ENCODE measurements around the gene TRIM54. TPM values are rescaled to one million over a fixed set of nuclear protein-coding genes. Genes with fewer than 3 reads are reported as not detected.
A peak's percentile ranks its signal among the peaks of the same experiment; 100 is the strongest.

The TRIM54 gene
- total and polyA plus RNA-seq, 4 experiments from 2014 or later, result 0.17 TPM; not detected in 3

GRCh38 chr2:27240406-27240805, 41.8 kb upstream of the TRIM54 start:
- no peak overlapping the region for H3K4me3 Mint-ChIP-seq
- intact Hi-C loops (cut with micrococcal nuclease), result no loop called here
- POLR2A ChIA-PET (ENCODE audit: partially characterized antibody), result no interaction called here
- peaks cover 9% of the 10 kb centered on the region for H3K4me1 ChIP-seq (ENCODE audit: insufficient read depth, low read length)
- peaks cover 41 to 81% of the 10 kb centered on the region in 2 donors for H3K36me3 Mint-ChIP-seq
- H3K9me3 ChIP-seq (ENCODE audit: control insufficient read depth in 1 of 2, low read length in 2 of 2), result no peaks in the 10 kb centered on the region
- CTCF ChIA-PET (ENCODE audit: partially characterized antibody), result no interaction called here
- no peak overlapping the region for H3K27ac ChIP-seq (ENCODE audit: low read depth, low read length)
- no peaks in the 10 kb centered on the region for H3K27me3 ChIP-seq (ENCODE audit: insufficient read depth, low read length)
- no peaks in the 10 kb centered on the region for H3K27me3 Mint-ChIP-seq
- peaks cover 0 to 2% (median 0%) of the 10 kb centered on the region in 8 donors for H3K9me3 Mint-ChIP-seq
- peaks cover 70% of the 10 kb centered on the region for H3K36me3 ChIP-seq (ENCODE audit: insufficient read depth, low read length)
- H3K27ac Mint-ChIP-seq, result peak overlapping the region in 2 of 7 donors; percentile 35 to 42
- peaks cover 0 to 19% (median 7%) of the 10 kb centered on the region in 4 donors for H3K4me1 Mint-ChIP-seq
- no peak for DNase-seq
- H3K4me3 ChIP-seq (ENCODE audit: low read length in 2 of 2), result no peak overlapping the region

GRCh38 chr2:27241761-27242613, 40.2 kb upstream of the TRIM54 start:
- POLR2A ChIA-PET (ENCODE audit: partially characterized antibody), result no interaction called here
- no peak for DNase-seq
- Histone ChIP-seq H3K9me3 (ENCODE audit: control insufficient read depth in 1 of 2, low read length in 2 of 2) (no peaks in the 10 kb centered on the region), H3K4me3 (ENCODE audit: low read length in 2 of 2) (no peak overlapping the region), H3K4me1 (ENCODE audit: insufficient read depth, low read length) (peaks cover 9% of the 10 kb centered on the region), H3K27me3 (ENCODE audit: insufficient read depth, low read length) (no peaks in the 10 kb centered on the region), H3K27ac (ENCODE audit: low read depth, low read length) (no peak overlapping the region), H3K36me3 (ENCODE audit: insufficient read depth, low read length) (peaks cover 56% of the 10 kb centered on the region)
- H3K27ac Mint-ChIP-seq, result peak overlapping the region in 4 of 7 donors; percentile 8 to 81 (median 43)
- peaks cover 0 to 2% (median 0%) of the 10 kb centered on the region in 8 donors for H3K9me3 Mint-ChIP-seq
- peaks cover 33 to 67% of the 10 kb centered on the region in 2 donors for H3K36me3 Mint-ChIP-seq
- CTCF ChIA-PET (ENCODE audit: partially characterized antibody), result interaction anchor here (1.1 to 1.3 kb wide), 3 partner anchors 10 to 61 kb away, joined by 3 to 4 read pairs (median 4); no protein-coding TSS in a partner anchor
- H3K27me3 Mint-ChIP-seq, result no peaks in the 10 kb centered on the region
- intact Hi-C loops (cut with micrococcal nuclease), result no loop called here
- peak overlapping the region in 1 of 8 donors; percentile 16 for H3K4me3 Mint-ChIP-seq
- H3K4me1 Mint-ChIP-seq, result peaks cover 0 to 19% (median 7%) of the 10 kb centered on the region in 4 donors

GRCh38 chr2:27242614-27242951, 39.6 kb upstream of the TRIM54 start:
- Histone ChIP-seq H3K27ac (ENCODE audit: low read depth, low read length) (no peak overlapping the region), H3K4me3 (ENCODE audit: low read length in 2 of 2) (no peak overlapping the region), H3K9me3 (ENCODE audit: control insufficient read depth in 1 of 2, low read length in 2 of 2) (no peaks in the 10 kb centered on the region), H3K4me1 (ENCODE audit: insufficient read depth, low read length) (peaks cover 9% of the 10 kb centered on the region), H3K36me3 (ENCODE audit: insufficient read depth, low read length) (peaks cover 52% of the 10 kb centered on the region), H3K27me3 (ENCODE audit: insufficient read depth, low read length) (no peaks in the 10 kb centered on the region)
- Mint-ChIP-seq H3K27me3 (no peaks in the 10 kb centered on the region), H3K27ac (peak overlapping the region in 5 of 7 donors; percentile 8 to 81 (median 18)), H3K36me3 (peaks cover 28 to 61% of the 10 kb centered on the region in 2 donors), H3K4me3 (no peak overlapping the region), H3K9me3 (peaks cover 0 to 2% (median 0%) of the 10 kb centered on the region in 8 donors), H3K4me1 (peaks cover 0 to 19% (median 7%) of the 10 kb centered on the region in 4 donors)
- no peak for DNase-seq
- intact Hi-C loops (cut with micrococcal nuclease), result no loop called here
- POLR2A ChIA-PET (ENCODE audit: partially characterized antibody), result no interaction called here
- CTCF ChIA-PET (ENCODE audit: partially characterized antibody), result interaction anchor here (1.1 kb wide), 2 partner anchors 10 to 37 kb away, joined by 3 to 4 read pairs; no protein-coding TSS in a partner anchor

- H3K36me3 Mint-ChIP-seq, result peaks cover 23 to 51% of the 10 kb centered on the region in 2 donors
- peaks cover 0 to 19% (median 7%) of the 10 kb centered on the region in 4 donors for H3K4me1 Mint-ChIP-seq
- H3K9me3 ChIP-seq (ENCODE audit: control insufficient read depth in 1 of 2, low read length in 2 of 2), result no peaks in the 10 kb centered on the region
- no peak for DNase-seq
- no peak overlapping the region for H3K4me3 Mint-ChIP-seq
- ChIA-PET POLR2A (ENCODE audit: partially characterized antibody) (no interaction called here), CTCF (ENCODE audit: partially characterized antibody) (interaction anchor here (1.0 kb wide), 1 partner anchor 36 kb away, joined by 4 read pairs; no protein-coding TSS in a partner anchor)
- H3K27me3 Mint-ChIP-seq, result peaks cover 0 to 2% of the 10 kb centered on the region in 2 donors
- H3K27ac ChIP-seq (ENCODE audit: low read depth, low read length), result no peak overlapping the region
- H3K4me1 ChIP-seq (ENCODE audit: insufficient read depth, low read length), result peaks cover 9% of the 10 kb centered on the region
- H3K27me3 ChIP-seq (ENCODE audit: insufficient read depth, low read length), result no peaks in the 10 kb centered on the region
- H3K36me3 ChIP-seq (ENCODE audit: insufficient read depth, low read length), result peaks cover 42% of the 10 kb centered on the region
- H3K9me3 Mint-ChIP-seq, result peaks cover 0 to 2% (median 0%) of the 10 kb centered on the region in 8 donors
- no peak overlapping the region for H3K4me3 ChIP-seq (ENCODE audit: low read length in 2 of 2)
- intact Hi-C loops (cut with micrococcal nuclease), result no loop called here
- H3K27ac Mint-ChIP-seq, result no peak overlapping the region
Observed at GRCh38 chr2:27243391-27244130, 38.7 kb upstream of the TRIM54 start.

GRCh38 chr2:27245116-27245515, 37.1 kb upstream of the TRIM54 start:
- H3K27me3 Mint-ChIP-seq, result peaks cover 0 to 4% of the 10 kb centered on the region in 2 donors
- no peak for DNase-seq
- H3K36me3 Mint-ChIP-seq, result peaks cover 13 to 37% of the 10 kb centered on the region in 2 donors
- CTCF ChIA-PET (ENCODE audit: partially characterized antibody), result no interaction called here
- H3K27ac ChIP-seq (ENCODE audit: low read depth, low read length), result no peak overlapping the region
- peaks cover 0 to 2% (median 0%) of the 10 kb centered on the region in 8 donors for H3K9me3 Mint-ChIP-seq
- no peaks in the 10 kb centered on the region for H3K9me3 ChIP-seq (ENCODE audit: control insufficient read depth in 1 of 2, low read length in 2 of 2)
- POLR2A ChIA-PET (ENCODE audit: partially characterized antibody), result no interaction called here
- H3K27ac Mint-ChIP-seq, result peak overlapping the region in 1 of 7 donors; percentile 32
- H3K4me3 ChIP-seq (ENCODE audit: low read length in 2 of 2), result no peak overlapping the region
- peaks cover 30% of the 10 kb centered on the region for H3K36me3 ChIP-seq (ENCODE audit: insufficient read depth, low read length)
- no peak overlapping the region for H3K4me3 Mint-ChIP-seq
- H3K27me3 ChIP-seq (ENCODE audit: insufficient read depth, low read length), result peaks cover 4% of the 10 kb centered on the region
- H3K4me1 Mint-ChIP-seq, result peaks cover 0 to 19% (median 7%) of the 10 kb centered on the region in 4 donors
- H3K4me1 ChIP-seq (ENCODE audit: insufficient read depth, low read length), result peaks cover 9% of the 10 kb centered on the region
- intact Hi-C loops (cut with micrococcal nuclease), result no loop called here

- POLR2A ChIA-PET (ENCODE audit: partially characterized antibody), result no interaction called here
- Mint-ChIP-seq H3K9me3 (peaks cover 0 to 2% (median 0%) of the 10 kb centered on the region in 8 donors), H3K36me3 (peaks cover 9 to 32% of the 10 kb centered on the region in 2 donors), H3K4me1 (peaks cover 0 to 19% (median 7%) of the 10 kb centered on the region in 4 donors), H3K27me3 (peaks cover 0 to 4% of the 10 kb centered on the region in 2 donors), H3K27ac (no peak overlapping the region), H3K4me3 (no peak overlapping the region)
- intact Hi-C loops (cut with micrococcal nuclease), result no loop called here
- Histone ChIP-seq H3K9me3 (ENCODE audit: control insufficient read depth in 1 of 2, low read length in 2 of 2) (no peaks in the 10 kb centered on the region), H3K27me3 (ENCODE audit: insufficient read depth, low read length) (peaks cover 4% of the 10 kb centered on the region), H3K36me3 (ENCODE audit: insufficient read depth, low read length) (peaks cover 25% of the 10 kb centered on the region), H3K27ac (ENCODE audit: low read depth, low read length) (no peak overlapping the region), H3K4me3 (ENCODE audit: low read length in 2 of 2) (no peak overlapping the region), H3K4me1 (ENCODE audit: insufficient read depth, low read length) (peaks cover 9% of the 10 kb centered on the region)
- CTCF ChIA-PET (ENCODE audit: partially characterized antibody), result no interaction called here
- DNase-seq, result no peak
Observed at GRCh38 chr2:27245626-27246025, 36.6 kb upstream of the TRIM54 start.

GRCh38 chr2:27247893-27248292, 34.3 kb upstream of the TRIM54 start:
- Mint-ChIP-seq H3K9me3 (no peaks in the 10 kb centered on the region), H3K4me1 (peaks cover 0 to 1% (median under 1%) of the 10 kb centered on the region in 4 donors), H3K27me3 (peaks cover 6 to 12% of the 10 kb centered on the region in 2 donors), H3K36me3 (peaks cover 4 to 9% of the 10 kb centered on the region in 2 donors), H3K4me3 (no peak overlapping the region), H3K27ac (no peak overlapping the region)
- Histone ChIP-seq H3K27ac (ENCODE audit: low read depth, low read length) (no peak overlapping the region), H3K4me1 (ENCODE audit: insufficient read depth, low read length) (no peaks in the 10 kb centered on the region), H3K36me3 (ENCODE audit: insufficient read depth, low read length) (peaks cover 8% of the 10 kb centered on the region), H3K27me3 (ENCODE audit: insufficient read depth, low read length) (peaks cover 4% of the 10 kb centered on the region), H3K4me3 (ENCODE audit: low read length in 2 of 2) (no peak overlapping the region), H3K9me3 (ENCODE audit: control insufficient read depth in 1 of 2, low read length in 2 of 2) (no peaks in the 10 kb centered on the region)
- intact Hi-C loops (cut with micrococcal nuclease), result no loop called here
- POLR2A ChIA-PET (ENCODE audit: partially characterized antibody), result interaction anchor here (0.7 kb wide), 1 partner anchor 35 kb away, joined by 3 read pairs; no protein-coding TSS in a partner anchor
- no peak for DNase-seq
- CTCF ChIA-PET (ENCODE audit: partially characterized antibody), result interaction anchor here (1.0 to 3.8 kb wide), 2 partner anchors 32 to 55 kb away, joined by 4 to 28 read pairs; partner anchors contain the start of gene TRIM54

Measured in CD4-positive, alpha-beta memory T cell (primary cell).